HG03196 (cell line): ENCODE data around the gene QPRT.
"Not testable (repeated sequence)": the region's sequence is repeated elsewhere in the genome, so short reads cannot be mapped to it uniquely, and the experiment has no call there.

Experiments used
- ATAC-seq: cut with Tn5 transposase; IDR thresholded peaks from one replicate; pipeline ENCODE4 v1.9.1; 2021; ENCODE audit not compliant: unreplicated experiment

The QPRT gene

DNA sequence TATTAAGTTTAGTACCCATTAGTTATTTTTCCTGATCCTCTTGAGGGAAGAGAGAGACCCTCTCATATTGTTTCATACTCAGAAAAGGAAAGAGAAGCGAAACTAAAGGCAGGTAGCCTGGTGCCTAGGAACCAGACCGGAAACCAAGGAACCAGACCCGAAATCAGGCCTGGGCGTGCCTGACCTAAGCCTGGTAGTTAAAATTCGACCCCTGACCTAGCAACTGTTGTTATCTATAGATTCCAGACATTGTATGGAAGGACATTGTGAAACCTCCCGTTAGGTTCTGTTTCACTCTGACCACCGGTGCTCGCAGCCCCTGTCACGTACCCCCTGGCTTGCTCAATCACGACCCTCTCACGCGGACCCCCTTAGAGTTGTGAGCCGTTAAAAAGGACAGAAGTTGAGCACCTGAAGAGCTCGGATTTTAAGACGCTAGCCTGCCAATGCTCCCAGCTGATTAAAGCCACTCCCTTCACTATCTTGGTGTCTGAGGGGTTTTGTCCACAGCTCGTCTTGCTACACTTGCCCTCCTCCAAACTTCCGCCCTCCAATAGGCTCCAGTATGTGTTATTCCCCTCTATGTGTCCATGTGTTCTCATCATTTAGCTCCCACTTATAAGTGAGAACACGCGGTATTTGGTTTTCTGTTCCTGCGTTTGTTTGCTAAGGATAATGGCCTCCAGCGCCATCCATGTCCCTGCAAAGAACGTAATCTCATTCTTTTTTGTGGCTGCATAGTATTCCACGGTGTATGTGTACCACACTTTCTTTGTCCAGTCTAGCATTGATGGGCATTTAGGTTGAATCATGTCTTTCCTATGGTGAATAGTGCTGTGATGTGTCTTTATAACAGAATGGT lies 10.7 kb downstream of the QPRT start:
- ATAC-seq, result not testable (repeated sequence)

GRCh38 chr16:29692606-29693005 lies 13.6 kb downstream of the QPRT start:
- not testable (repeated sequence) for ATAC-seq

GRCh38 chr16:29694384-29695195 lies 15.6 kb downstream of the QPRT start:
- ATAC-seq, result no peak

GRCh38 chr16:29695675-29696074 lies 16.7 kb downstream of the QPRT start:
- not testable (repeated sequence) for ATAC-seq

- no peak for ATAC-seq
Measured at GRCh38 chr16:29696881-29697331, 17.9 kb downstream of the QPRT start.

GRCh38 chr16:29697391-29697790 lies 18.4 kb downstream of the QPRT start:
- no peak for ATAC-seq

- no peak for ATAC-seq
Measured at GRCh38 chr16:29698042-29698441, 19.1 kb downstream of the QPRT start.

GRCh38 chr16:29698484-29699323 lies 19.7 kb downstream of the QPRT start:
- ATAC-seq, result no peak

DNA sequence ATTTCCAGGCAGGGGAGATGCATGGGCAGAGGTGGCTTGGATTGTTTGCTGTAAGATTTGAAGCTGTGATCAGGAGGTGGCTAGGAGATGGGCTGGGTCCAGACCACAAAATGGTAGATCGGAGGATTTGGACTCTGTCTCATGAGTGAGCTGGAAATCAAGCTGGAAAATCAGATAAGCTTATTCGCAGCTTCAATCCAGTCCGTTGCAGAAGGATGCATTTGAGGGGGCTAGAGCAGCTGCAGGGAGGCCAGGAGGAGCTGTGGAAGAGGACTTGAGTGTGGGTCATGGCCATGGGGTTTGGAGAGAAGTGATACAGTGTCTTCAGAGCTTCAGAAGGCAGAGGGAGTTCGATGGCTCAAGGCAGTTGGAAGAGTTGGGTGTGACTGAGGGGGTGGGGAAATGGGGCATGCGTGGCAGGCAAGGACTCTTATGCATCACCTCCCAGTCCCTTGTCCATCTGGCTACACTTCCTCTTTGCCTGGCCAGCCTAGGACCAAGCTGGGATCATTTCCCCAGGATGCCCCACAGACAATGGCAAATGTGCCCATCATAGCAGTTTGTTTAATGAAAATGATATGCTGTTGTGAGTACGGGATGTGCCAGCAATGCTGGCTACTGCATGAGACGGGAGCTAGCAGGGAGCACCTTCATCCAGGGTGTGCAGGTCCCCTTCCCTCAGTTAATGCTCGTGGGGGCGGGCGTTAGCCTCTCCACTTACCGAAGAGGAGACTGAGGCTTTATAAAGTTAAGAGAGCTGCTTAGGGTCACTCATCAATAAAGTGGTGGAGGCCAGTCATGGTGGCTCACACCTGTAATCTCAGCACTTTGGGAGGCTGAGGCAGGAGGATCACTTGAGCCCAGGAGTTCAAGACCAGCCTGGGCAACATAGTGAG lies 20.6 kb downstream of the QPRT start:
- no peak for ATAC-seq

DNA sequence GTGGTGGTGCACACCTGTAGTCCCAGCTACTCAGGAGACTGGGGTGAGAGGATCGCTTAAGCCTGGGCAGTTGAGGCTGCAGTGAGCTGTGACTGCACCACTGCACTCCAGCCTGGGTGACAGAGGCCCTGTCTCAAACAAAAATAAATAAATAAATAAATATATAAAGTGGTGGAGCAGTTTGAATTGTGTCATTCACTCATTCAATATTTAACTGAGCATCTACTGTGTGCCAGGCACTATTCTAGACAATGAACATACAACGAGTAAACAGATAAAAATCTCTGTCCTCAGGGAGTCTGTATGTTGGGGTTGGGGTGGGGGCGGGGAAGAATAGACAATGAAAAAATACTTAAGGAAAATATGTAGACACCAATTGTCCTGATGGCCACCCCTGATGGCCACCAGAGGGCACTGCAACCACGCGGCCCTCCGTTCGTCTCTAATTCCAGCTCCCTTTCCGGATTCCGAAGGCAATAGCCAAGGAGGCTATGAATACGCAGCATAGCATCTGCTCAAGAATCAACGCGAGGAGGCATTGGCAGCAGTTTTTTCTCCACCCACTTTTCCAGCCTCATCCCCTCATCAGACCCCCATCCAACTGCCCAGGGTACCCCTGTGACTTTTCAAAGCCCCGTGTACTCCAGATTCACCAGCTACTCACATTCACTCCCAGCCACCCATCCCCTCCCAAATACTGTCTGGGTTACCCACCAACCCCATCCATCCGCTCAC lies 21.4 kb downstream of the QPRT start:
- no peak for ATAC-seq

DNA sequence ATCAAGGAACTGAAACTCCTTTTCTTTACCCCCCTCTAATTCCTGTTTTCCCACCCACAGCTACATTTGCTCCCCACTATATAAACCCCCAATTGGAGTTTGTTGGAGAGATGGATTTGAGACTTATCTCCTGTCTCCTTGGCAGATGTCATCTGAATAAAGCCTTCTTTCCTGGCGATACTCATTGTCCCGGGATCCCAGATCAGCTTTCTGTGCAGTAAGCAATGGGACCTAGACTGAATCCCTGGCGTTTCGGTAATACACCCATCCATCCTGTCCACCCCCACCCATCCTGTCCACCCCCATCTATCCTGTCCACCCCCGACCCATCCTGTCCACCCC lies 22.2 kb downstream of the QPRT start:
- ATAC-seq, result no peak

DNA sequence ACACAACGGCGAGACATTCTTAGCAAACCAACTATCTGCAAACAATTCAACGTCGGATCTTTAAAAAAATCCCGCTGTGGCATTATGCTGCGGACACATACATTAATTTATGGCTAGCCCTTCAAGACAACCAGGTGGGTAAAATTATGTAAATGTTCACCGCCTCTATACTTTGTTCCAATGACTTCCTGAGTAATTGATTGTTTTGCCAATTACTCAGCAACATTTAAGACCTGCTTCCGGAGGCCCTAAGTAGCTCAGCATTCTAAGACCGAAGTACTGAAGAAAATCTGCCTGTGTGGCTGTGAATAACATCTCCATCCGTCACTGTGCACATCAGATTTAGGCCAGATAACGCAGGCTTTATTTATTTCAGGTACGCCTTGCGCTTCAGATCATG lies 23.3 kb downstream of the QPRT start:
- ATAC-seq, result peak; percentile 34

DNA sequence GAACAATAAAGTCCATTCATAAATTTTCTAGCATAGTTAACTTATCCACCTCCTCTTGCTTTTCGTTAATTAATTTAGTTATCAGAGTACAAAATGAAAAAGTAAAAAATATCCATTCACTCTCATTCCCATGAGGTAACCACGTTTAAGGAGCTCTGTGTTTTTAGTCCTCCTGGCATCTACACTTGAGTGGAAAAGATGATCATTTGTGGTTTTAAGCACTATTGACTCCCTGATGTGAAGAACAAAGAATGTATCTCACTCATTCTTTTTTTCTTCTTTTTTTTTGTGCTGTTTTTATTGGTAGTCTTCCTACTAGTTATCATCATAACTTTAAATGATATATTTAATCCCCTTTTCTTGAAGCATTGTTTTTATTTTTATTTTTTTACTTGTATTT lies 26.1 kb downstream of the QPRT start:
- no peak for ATAC-seq

DNA sequence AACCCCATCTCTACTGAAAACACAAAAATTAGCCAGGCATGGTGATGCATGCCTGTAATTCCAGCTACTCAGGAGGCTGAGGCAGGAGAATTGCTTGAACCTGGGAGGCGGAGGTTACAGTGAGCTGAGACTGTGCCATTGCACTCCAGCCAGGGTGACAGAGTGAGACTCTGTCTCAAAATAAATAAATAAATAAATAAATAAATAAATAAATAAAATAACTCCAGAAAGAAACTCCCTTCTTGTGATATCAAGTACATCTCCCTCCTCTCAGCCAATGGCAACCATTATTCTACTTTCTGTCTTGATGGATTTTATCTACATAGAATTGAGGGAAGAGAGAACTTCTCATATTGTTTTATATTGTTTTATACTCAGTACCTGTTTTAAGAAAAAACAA lies 28.2 kb downstream of the QPRT start:
- not testable (repeated sequence) for ATAC-seq

- no peak for ATAC-seq
Measured at GRCh38 chr16:29708917-29709600, 30.1 kb downstream of the QPRT start.

DNA sequence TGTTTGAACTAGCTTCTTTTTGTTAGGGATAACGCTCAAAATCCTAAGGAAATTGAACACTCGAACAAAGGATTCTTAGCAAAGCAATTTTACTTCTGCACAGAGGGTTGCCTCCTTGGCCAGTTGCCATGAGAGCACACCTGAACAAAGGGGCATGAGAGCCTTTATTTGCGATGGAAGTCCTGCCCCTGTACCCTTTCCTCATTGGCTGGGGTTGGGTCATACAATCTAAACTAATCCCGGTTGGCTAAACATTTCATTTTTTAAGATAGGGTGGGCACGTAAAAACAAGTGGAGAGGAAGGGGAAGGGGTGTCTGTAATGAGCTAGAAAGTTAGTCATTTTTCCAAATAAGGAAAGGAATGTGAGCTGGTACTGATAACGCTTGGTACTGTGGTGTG lies 30.7 kb downstream of the QPRT start:
- ATAC-seq, result not testable (repeated sequence)

DNA sequence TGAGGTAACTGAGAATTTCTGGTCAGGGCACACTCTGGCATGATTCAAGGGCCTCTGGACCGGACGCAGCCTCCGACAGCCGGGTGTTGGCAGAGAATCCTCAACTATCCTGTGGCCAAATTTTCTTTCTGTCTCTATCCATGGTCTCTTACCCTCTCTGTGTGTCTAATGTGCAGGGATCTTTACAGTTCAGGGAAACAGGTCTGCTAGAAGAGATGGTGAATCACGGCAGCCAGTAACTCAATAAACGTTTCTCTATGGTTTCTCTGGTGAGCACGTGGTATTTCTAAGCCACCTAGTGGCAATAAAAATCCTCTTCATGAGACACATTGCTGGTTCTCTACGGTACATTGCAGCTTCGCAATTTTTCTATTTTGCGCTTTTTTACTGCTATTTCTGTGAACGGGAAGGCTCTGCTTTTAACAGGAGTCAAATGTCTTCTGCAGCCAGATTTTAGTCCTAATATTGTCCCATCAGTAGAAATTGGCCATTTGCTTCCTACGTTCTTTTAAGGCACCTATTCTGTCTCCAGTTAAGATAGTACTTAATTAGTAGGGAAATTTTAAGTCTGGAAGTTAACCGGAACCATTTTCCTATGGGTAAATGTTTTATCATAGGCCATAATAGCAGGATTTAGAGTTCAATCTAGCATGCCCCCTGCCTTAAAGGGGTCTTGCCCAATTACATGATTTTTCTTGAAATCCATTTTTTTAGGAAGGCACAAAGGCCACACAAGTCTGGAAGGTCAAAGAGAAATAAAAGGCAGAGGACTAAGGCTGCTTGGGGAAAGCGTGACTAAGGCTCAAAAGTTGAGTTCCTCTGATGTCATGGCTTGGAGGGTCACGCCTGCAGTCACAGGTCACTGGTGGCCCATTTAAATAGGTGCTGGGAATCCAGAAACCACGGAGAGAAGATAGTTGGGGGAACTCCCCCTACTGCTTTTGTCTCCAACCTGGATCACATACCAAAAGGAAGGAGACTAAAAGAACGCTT lies 31.5 kb downstream of the QPRT start:
- no peak for ATAC-seq

GRCh38 chr16:29712809-29713208 lies 33.8 kb downstream of the QPRT start:
- ATAC-seq, result no peak
